T-helper 2 cell (primary cell): Measurements from ENCODE around the gene DLG2.

Source experiments
- DNase-seq, 5 experiments: peaks; one replicate each; pipeline versions ENCODE4 v3.0.0 to v3.0.0-alpha.2; 2012 to 2022

DLG2 gene

DNA sequence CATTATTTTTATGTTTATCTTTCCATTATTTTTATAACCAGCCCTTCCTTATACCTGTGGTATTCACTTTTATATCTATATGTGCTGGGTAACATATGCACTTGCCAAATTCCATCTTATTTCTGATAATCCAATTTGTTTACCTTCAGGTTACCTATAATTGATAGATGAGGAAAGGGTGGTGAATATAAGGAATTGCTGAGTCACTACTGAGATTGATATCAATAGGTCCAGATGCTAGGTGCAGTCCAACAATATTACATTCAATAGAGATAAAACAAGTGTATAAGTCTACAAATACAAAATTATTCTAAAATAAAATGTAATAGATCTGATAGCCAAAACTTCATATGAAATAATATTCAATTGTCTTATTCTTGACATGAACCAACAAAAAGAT lies 1582.0 kb downstream of the DLG2 start:
- no peak for DNase-seq

DNA sequence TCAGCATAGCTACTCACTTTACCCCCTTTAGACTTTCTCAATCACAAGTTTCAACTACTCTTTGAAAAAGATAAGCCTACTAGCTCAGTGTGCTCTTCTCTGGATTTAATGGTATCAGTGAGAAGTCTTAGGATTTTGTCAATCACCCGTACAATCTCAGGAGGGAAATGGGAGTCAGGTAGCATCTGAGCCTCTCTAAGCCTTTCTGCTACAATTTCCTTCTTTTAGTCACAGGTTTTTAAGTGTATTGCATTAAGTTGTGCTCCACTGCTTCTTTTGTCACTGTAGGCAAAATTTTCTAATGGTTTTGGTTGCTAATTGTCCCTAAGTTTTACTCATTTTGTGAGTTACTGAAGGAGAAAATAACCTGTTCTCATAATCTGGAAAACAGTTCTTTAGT lies 1582.4 kb downstream of the DLG2 start:
- DNase-seq: no peak

DNA sequence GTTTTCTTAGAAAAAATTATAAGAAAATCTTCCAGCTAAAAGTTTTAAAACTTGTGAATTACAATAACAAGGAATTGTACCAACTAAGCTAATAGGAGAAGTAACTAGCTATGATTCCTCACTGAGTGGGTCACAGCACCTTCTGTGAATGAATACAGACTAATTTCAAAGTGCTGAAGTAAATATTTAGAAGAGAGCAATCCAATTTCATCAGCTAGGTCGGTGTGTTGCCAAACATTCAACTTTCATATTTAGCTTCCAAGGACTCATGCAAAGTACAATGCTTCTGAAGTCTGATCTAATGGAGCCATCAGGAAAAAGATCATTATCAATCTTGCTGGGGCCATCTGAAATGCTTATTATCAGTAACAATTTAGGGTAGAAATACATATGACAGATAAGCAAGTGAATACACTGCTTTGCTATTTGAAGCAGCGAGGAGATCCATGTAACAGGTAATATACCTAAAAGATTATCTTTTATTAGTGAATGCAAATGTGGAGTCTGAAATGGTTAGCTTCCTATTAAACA lies 1590.4 kb downstream of the DLG2 start:
- DNase-seq: no peak

DNA sequence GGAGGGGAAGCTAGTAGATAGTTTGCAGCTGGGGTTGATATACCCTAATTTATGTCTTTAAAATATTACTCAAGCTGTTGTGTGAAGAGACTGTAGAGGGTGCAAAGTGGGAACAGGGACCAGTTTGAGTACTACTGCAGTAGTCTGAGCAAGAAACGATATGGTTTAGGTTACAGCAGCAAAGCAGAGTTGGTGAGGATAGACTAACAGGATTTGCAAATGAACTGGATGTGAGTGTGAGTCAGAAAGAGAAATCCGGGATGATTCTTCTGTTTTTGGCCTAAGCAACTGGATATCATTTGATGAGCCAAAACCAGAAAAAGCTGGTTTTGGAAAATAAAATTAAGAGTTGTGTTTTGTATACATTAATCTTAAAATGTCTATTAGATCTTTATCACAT lies 1591.5 kb downstream of the DLG2 start:
- no peak for DNase-seq

DNA sequence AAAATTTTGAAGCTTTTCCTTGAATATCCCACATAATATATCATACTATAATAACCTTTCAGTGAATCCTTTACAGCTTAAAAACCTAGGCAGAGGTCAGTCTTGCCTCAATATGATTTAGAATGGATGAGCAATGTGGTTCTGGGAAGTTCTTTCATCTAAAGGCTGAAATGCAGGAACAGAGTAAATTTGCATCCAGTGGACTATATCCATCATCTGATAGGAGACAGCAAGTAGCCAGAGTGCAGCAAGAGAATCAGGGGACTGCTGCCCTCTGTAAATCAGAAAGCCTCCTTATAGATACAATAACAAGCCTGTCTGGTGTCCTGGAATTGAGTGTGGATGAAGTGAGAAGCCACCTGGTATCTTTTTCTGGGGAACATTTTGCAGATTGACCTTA lies 1592.7 kb downstream of the DLG2 start:
- no peak for DNase-seq

DNA sequence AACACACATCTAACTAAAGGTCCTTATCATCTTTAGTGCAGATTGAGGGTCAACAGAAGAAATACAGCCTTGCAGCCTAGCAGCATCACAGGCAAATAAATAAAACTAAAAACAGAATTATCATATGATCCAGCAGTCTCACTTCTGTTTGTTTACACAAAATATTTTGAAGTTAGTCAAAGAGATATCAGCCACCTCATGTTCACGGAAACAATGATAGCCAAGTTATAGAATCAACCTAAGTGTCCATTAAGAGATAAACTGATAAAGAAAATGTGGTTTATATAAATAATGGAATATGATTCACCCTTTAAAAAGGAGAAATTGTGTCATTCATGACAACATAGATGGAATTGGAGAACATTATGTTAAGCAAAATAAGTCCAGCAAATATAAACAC lies 1602.9 kb downstream of the DLG2 start:
- no peak for DNase-seq

DNA sequence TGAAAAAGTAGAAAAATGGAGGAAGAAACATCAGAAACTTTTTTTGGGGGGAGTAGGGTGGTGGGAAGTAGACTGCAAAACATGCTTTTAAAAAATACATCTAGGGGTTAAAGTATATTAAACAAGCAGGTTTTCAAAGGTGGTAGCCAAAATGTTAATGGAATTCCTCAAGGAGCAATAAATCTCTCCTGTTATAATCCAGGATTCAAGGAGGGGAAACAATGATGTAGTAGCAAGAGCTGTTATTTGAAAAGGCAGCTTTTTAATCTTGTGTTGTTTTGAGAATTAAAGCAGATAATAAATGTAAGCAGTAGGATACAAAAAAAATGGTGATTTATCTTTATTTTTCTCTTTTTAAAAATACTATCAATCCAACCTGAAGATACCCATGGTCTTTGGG lies 1604.4 kb downstream of the DLG2 start:
- no peak for DNase-seq

DNA sequence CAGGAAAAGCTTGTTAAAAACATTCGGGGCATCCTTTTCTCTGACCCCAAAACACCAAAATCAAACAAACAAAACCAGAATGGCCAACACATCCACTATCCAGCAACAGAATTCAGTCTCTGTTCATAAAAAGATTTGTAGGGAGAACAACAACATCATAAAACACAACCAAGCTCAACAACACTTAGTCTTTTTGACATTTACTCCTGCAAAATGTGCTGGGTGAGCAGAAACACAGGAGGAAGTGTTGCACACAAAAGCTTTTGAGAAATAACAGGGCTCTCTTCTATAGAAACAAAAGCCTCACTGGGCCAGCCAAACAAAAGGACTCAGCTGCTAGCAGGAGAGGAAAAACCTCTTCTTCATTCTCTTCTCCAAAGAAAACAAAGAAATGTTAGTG lies 1604.9 kb downstream of the DLG2 start:
- DNase-seq: no peak

DNA sequence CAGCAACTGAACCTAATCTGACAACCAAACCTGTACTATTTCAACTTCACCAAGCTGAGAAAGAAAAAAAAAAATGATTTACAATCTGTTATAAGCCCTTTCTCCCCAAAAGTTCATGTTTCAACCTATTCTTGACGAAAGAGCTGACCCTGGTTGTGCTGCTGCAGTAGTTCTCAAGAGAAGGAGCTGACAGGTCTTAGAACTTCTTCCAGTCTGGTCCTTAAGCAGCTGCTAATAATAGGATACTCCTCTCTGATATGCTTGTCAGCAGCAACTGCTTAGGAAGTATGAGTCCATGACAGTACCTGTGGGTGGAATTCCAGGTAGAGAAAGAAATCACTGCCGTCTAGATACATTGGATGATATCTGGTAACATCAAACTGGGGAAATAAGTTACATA lies 1605.9 kb downstream of the DLG2 start:
- DNase-seq: no peak

DNA sequence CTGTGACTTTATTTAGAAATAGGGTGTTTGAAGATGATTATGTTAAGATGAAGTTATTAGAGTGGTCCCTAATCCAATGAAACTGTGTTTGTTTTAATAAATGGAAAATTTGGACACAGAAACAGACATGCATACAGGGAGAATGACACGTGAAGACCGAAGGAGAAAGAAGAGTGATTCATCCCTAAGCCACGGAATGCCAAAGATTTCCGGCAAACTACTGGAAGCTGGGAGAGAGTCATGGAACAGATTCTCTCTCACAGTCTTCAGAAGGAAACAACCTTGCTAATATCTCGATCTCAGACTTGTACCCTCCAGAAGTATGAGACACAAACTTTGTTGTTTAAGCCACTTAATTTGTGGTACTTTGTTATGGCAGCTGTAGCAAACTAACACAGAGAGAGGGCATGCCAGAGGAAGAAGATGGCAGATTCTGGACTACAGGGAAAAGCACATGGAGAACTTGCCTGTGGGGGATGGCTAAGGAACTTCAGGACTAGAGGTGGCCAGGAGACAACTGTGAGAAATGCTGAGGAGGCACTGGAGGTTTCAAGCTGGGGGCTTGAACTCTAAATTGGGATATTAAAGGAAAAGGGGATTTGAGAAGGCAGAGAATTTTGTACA lies 1607.5 kb downstream of the DLG2 start:
- DNase-seq: no peak

DNA sequence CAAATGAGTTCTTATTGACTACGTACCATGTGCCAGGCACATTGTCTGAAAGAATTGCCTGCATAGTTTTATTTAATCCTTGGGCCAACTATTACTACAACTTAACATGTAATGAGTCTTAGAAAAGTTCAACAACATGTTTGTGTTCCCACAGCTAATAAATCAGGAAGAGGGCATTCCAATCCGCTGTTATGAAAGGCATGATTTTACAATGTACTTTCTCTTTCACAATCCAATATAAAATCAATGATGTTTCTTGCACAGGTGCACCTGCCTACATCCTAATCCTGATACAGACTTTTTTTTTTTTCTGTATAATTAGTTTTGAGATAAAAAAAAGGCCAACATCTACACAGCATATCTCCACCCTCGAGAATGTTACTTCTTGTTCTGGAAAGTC lies 1612.6 kb downstream of the DLG2 start:
- no peak for DNase-seq

DNA sequence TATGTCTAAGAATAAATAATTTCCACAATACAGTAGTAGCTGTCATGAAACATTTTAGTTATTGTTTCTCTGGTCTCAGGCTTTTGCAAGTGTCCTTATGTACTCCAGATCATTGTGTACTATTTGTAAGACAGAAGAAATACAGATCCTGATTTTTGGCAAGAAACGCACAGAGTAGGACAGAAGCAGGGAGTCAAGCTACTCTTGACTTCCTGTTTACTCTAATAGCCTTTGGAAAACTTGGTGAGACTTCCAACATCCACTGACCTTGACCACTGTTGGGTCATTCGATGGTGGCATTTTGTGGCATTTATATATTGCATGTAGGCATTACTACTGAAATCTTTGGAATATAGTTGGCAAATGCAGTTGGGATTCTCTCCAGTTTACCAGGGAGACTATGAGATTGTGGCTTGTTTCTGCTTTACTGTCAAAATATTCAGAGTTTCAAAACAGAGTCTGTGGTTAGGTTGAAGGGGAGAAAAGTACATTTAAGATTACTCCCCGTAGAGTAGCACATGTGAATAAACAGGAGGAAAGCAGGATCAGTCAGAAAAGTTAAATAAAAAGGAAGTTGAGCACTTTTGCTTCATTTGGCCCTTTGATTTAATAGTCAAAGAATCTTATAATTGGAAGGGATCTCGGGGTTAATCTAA lies 1614.8 kb downstream of the DLG2 start:
- DNase-seq: no peak

DNA sequence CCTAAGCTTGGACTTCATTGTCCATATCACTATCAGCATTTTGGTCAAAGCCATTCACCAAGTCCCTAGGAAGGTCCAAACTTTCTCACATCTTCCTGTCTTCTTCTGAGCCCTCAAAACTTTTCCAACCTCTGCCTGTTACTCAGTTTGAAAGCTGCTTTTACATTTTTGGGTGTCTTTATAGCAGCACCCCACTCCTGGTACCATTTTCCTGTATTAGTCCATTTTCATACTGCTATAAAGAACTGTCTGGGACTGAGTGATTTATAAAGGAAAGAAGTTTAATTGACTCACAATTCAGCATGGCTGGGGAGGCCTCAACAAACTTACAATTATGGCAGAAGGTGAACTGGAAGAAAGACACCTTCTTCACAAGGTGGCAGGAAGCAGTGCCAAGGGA lies 1624.0 kb downstream of the DLG2 start:
- DNase-seq: no peak

DNA sequence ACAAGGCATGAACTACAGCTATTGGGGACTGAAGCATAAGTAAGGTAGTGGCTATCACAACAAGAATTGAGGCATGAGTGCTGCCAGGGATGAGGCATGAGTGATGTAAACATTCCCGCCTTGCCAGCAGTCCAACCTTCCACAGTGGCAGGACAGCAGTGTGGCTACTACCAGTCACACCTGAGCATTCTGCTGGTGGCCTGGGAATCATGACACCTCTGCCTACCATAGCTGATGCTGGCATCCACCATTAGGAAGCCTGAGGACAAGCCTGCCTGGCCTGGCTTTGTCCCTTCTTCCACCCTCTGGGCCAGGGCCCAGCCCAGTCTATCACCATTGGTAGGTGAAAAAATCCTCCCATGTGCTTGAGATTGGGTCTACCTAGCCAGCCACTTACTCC lies 1628.2 kb downstream of the DLG2 start:
- no peak for DNase-seq

DNA sequence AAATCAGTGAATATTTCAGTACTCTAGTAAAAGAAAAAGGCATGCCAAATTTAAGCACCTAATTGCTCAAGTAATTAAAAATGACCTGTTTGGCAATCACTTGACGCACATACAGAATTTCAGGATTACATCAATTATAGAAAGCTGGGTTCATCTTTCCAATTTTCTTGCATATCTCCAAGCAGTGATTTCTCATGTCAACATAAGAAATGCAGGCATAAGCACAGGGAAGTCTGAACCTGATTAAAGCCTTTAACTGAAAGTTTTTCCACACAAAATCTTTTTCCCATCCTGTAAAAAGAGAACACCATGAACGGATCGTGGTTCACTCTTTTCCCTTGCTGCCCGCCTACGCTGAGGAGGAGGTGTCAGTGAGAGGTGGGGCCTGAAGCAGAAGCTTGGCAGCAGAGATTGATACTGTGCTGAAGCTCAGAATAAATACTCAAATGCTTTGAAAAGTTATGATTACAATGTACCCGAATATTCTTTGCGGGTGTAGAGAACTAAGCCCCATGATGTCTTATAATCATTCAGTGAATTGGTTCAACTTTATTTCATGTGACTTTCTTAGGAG lies 1636.9 kb downstream of the DLG2 start:
- no peak for DNase-seq

DNA sequence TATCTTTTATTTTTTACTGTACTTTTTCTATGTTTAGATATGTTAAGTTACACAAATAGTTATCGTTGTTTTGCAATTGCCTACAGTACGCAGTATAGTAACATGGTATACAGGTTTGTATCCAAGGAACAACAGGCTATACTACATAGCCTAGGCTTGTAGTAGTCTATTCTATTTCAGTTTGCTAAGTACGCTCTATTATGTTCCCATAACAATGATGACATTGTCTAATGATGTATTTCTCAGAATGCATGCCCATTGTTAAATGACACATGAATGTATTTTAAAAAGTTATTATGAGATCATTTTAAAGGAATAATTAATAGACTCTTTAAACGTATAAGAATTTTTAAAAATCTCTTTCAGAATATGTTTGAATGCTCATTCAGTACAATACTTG lies 1644.3 kb downstream of the DLG2 start:
- no peak for DNase-seq

DNA sequence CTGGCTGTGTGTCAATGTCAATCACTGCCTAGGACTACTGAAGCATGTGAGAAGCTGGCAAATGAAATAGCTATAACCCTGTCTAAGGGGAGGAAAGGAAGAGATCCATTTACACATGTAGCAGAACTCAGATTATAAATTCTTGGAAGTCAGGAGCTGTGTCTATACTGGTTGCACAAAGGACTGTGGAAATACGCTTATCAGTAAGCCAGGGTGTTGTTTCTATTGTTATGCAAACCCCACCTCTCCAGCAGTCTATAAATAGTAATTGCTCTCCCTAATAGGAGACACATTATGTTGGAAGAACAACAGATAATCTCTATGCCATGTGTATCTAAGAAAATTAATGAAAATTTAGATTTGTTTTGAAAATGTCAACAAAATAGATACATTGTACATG lies 1647.6 kb downstream of the DLG2 start:
- DNase-seq: no peak

DNA sequence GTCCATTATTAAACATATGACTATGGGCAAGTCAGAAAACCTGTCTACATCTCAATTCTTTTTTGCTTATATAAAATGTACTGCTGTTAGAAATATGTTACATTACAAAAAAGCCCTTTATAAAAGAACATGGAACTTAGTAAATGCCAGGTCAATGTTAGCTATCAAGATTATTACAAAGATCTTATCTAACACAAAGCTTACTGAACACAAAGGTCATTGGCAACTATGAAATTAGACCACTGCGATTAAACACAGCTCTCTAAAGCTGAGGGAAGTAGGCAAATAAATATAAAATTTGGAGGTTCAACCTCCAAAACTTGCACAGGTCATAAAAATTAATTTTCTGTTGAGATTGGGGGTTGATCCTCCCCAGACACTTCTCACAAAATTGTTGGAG lies 1648.2 kb downstream of the DLG2 start:
- no peak for DNase-seq

DNA sequence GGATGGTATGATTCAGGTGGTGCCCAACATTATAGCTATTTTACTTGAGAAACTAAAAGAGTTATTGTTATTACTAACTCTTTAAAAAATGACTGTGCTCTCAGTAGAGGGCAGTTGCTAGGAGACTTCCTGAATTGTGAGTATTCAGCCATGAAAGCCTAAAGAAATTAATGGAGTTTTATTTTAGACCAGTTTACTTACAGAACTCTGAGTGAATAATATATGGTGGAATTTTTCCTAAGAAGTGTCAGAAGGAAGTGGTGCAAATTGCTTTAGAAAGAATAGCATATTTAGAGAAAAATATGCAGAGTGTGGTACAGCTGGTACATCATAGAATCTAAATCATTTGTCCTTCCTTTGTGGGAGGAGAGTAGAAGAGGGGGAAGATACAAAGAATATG lies 1651.1 kb downstream of the DLG2 start:
- no peak for DNase-seq

DNA sequence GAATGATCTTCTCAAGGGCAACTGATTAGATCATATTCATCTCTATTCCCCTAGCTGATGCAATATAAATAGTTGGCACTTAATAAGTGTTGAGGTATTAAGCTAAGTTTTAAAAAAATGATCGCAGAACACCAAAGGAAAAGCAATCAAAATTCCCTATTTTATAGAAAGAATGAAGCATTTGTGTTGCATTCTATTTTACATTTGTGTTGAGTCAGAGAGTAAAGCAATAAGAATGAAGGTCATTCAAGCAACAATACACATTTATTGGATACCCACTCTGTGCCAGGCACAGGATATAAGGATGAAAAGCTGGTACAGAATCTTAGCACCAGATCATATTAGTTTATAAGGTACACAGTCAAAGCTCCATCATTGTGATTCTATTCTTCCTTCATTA lies 1654.6 kb downstream of the DLG2 start:
- no peak for DNase-seq

DNA sequence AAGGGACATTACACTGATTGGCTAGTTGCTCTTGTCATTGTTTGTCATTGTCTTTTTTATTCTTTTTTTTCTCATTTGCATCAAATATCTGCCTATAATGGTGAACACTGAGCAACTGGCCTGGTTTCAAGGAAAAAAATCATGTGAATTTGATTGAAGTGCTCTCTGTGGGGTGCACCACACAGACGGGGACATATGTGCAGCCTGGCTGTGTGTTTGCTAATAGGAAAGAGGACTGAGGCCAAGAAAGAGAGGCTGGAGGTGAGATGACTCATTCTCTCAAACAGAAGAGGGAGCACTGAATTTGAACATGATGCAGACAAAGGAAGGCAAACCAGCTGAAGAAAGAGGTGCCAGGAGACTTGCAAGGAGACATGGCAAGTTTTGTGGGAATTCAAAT lies 1656.1 kb downstream of the DLG2 start:
- DNase-seq: no peak

DNA sequence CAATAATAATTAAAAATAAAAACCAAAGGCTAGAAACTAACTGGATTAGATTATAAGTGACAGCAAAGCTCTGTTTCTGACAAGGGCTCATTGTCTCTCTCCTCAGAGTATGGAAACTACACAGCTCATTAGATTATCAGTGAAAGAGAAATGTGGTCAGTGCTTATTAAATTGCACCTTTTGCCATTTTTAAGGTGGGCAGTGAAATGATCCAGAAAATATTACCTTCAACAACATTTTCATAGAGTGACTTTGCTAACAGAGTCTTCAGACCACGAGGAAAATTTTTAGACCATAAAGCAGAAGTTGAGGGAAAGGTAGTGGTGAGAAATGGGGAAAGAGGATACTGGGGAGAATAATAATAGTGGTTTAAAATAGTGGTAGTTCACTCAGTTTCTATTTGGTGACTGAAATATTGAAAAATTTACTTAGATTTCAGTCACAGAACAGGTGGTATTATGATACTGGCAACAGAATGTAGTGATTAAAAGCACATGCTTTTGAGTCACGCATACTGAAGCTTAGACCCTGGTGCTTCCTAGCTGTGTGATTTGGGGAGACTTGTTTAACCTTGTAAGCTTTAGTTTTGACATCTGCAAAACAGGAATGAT lies 1657.0 kb downstream of the DLG2 start:
- no peak for DNase-seq

DNA sequence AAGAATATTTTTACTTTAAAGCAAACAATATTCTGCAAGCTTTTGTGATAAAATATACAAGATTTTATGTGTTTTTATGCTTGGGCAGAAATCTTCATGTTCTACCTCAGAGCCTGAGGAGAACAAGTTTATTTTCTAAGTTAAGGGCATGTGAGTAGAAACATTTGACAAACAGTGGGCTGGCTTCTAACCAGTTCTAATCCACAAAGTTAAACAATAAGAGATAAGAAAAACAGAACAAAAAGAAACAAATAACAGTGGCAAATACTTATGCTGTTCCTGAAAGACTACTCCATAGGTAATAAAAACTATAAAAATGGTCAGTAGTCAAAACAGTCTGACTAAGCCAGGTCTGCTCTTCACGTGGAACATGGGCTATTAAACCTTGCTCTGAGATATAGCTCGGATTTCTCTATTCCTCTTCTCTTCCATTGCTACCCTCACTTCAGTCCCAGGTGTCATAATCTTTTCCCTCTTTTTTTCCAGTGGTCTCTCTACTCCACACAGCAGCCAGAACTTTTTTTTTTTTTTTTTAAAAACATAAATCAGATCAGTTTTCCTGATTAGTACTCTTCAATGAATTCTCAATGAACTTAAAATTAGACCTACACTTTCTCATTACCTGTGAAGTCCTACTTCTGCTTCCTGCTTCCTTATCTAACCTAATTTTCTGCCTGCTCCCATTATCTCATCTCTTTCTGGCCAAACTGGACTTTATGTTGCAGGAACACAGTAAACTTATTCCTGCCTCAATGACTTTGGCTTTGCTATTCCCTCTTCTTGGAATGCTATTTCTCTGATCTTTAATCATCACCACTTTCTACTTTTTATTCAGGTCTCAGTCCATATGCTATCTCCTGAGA lies 1669.9 kb downstream of the DLG2 start:
- DNase-seq: no peak
